GM23338 (cell line): ENCODE data around the gene PDE7B. TPM values are rescaled to one million over a fixed set of nuclear protein-coding genes. Genes with fewer than 3 reads are reported as not detected.

Experiments used
- ATAC-seq: fragments of 200-7000 bp; cut with Tn5 transposase; 3 replicates; pipeline ENCODE4 v1.9.1; 2020
- DNase-seq: peaks from one replicate; pipeline ENCODE4 v3.0.0-alpha.2; 2015; ENCODE audit warnings: low spot score
- H2AFZ ChIP-seq: fragments of 200-600 bp; sonication (generic); 2 replicates; pipeline ENCODE4 v1.8.0; 2016; ENCODE audit warnings: antibody characterized with exemption, mild to moderate bottlenecking, moderate library complexity
- H3F3A ChIP-seq: fragments of 200-600 bp; sonication (generic); replicated peaks from 2 replicates; pipeline ENCODE4 v1.8.0; 2017; ENCODE audit warnings: antibody characterized with exemption, mixed run types, low read depth
- H3K27ac ChIP-seq: fragments of 200-600 bp; sonication (generic); 2 replicates; pipeline ENCODE4 v1.6.1; 2016; ENCODE audit warnings: low read depth
- H3K27me3 ChIP-seq: fragments of 200-600 bp; sonication (generic); 2 replicates; pipeline ENCODE4 v1.8.0; 2016; ENCODE audit warnings: mild to moderate bottlenecking, mixed run types, moderate library complexity; ENCODE audit not compliant: insufficient read depth
- H3K36me3 ChIP-seq: fragments of 200-600 bp; sonication (generic); 2 replicates; pipeline ENCODE4 v1.8.0; 2016; ENCODE audit warnings: mild to moderate bottlenecking; ENCODE audit not compliant: insufficient read depth
- H3K4me1 ChIP-seq: fragments of 200-600 bp; sonication (generic); 2 replicates; pipeline ENCODE4 v1.8.0; 2016; ENCODE audit warnings: mild to moderate bottlenecking, moderate library complexity; ENCODE audit not compliant: insufficient read depth
- H3K4me2 ChIP-seq: fragments of 200-600 bp; sonication (generic); 2 replicates; pipeline ENCODE4 v1.7.1; 2017; ENCODE audit warnings: mixed run types
- H3K4me3 ChIP-seq: fragments of 200-600 bp; sonication (generic); 2 replicates; pipeline ENCODE4 v1.6.1; 2016; ENCODE audit warnings: mixed run types
- H3K79me2 ChIP-seq: fragments of 200-600 bp; sonication (generic); replicated peaks from 2 replicates; pipeline ENCODE4 v1.8.0; 2017; ENCODE audit warnings: mild to moderate bottlenecking; ENCODE audit not compliant: insufficient read depth
- H3K9me2 ChIP-seq: fragments of 200-600 bp; sonication (generic); 2 replicates; pipeline ENCODE4 v1.8.0; 2017; ENCODE audit not compliant: insufficient read depth
- H4K20me1 ChIP-seq: fragments of 200-600 bp; sonication (generic); replicated peaks from 2 replicates; pipeline ENCODE4 v1.8.0; 2017; ENCODE audit warnings: mild to moderate bottlenecking; ENCODE audit not compliant: insufficient read depth
- H3K27ac Mint-ChIP-seq: 2 replicates; pipeline ENCODE4 v1.8.0; 2020; ENCODE audit warnings: inconsistent platforms, mild to moderate bottlenecking, moderate library complexity, mixed read lengths
- H3K27me3 Mint-ChIP-seq: 3 replicates; pipeline ENCODE4 v1.8.0; 2022; ENCODE audit warnings: low read depth, mild to moderate bottlenecking, moderate library complexity, mixed read lengths, inconsistent platforms; ENCODE audit not compliant: insufficient read depth, poor library complexity
- H3K36me3 Mint-ChIP-seq: 3 replicates; pipeline ENCODE4 v1.8.0; 2021; ENCODE audit warnings: low read depth, mild to moderate bottlenecking, inconsistent platforms, moderate library complexity, mixed read lengths
- H3K4me1 Mint-ChIP-seq: 3 replicates; pipeline ENCODE4 v1.8.0; 2020; ENCODE audit warnings: mild to moderate bottlenecking, inconsistent platforms, mixed read lengths
- H3K4me3 Mint-ChIP-seq: 3 replicates; pipeline ENCODE4 v1.8.0; 2021; ENCODE audit warnings: moderate library complexity, mild to moderate bottlenecking, inconsistent platforms, mixed read lengths
- H3K9me3 Mint-ChIP-seq: 3 replicates; pipeline ENCODE4 v1.8.0; 2020; ENCODE audit warnings: moderate library complexity, mild to moderate bottlenecking, inconsistent platforms, mixed read lengths
- CREB1 ChIP-seq: fragments of 250-450 bp; sonication (Bioruptor Pico); IDR thresholded peaks from 2 replicates; pipeline ENCODE4 v1.5.0; 2020; ENCODE audit warnings: low read depth, mild to moderate bottlenecking, moderate library complexity
- ETS1 ChIP-seq: IDR thresholded peaks from 2 replicates; pipeline ENCODE4 v1.6.1; 2016; ENCODE audit warnings: antibody characterized with exemption
- EZH2 ChIP-seq: fragments of 200-600 bp; sonication (generic); IDR thresholded peaks from one replicate; pipeline ENCODE4 v1.8.0; 2017; ENCODE audit warnings: antibody characterized with exemption, mild to moderate bottlenecking, low read depth; ENCODE audit not compliant: unreplicated experiment
- EZH2phosphoT487 ChIP-seq: fragments of 200-600 bp; sonication (generic); IDR thresholded peaks from one replicate; pipeline ENCODE4 v1.8.1; 2018; ENCODE audit warnings: antibody characterized with exemption; ENCODE audit not compliant: unreplicated experiment
- JUNB ChIP-seq: IDR thresholded peaks from one replicate; pipeline ENCODE4 v1.6.1; 2016; ENCODE audit warnings: antibody characterized with exemption; ENCODE audit not compliant: unreplicated experiment
- NANOG ChIP-seq: IDR thresholded peaks from 2 replicates; pipeline ENCODE4 v1.6.1; 2016; ENCODE audit warnings: antibody characterized with exemption, borderline replicate concordance
- POLR2AphosphoS5 ChIP-seq: IDR thresholded peaks from 2 replicates; pipeline ENCODE4 v1.6.1; 2016; ENCODE audit warnings: antibody characterized with exemption, low read depth
- STAT1 ChIP-seq: IDR thresholded peaks from one replicate; pipeline ENCODE4 v1.6.1; 2016; ENCODE audit warnings: antibody characterized with exemption; ENCODE audit not compliant: unreplicated experiment
- ZNF331 ChIP-seq: fragments of 250-450 bp; sonication (Bioruptor Pico); IDR thresholded peaks from 2 replicates; pipeline ENCODE4 v1.5.0; 2020; ENCODE audit warnings: low read depth, mild to moderate bottlenecking, moderate library complexity
- polyA plus RNA-seq: library from polyadenylated mRNA; unstranded; fragments of >200 nt; fragmentation: Nextera tagmentation; extraction: Ambion mirVana; gene quantifications from 2 replicates; pipeline ENCODE4 v1.2.1, GENCODE V29; 2016
- total RNA-seq: library from RNA; depleted of rRNA; stranded (reverse); fragments of >200 nt; shearing (Covaris generic); gene quantifications from 2 replicates; pipeline ENCODE4 v1.2.3, GENCODE V29; 2014
- TF ChIP-seq, protein P1 (sequence below), 2 experiments: fragments of 200-600 bp in 1 of 2; sonication (generic) in 1 of 2; conservative IDR thresholded peaks; 2 replicates each; pipeline versions ENCODE4 v1.5.1 to v1.6.1; 2016 to 2017; ENCODE audit warnings: antibody characterized with exemption in 2 of 2, low read depth in 2 of 2, mild to moderate bottlenecking in 2 of 2, moderate library complexity in 1 of 2
- TF ChIP-seq, protein P2 (sequence below): IDR thresholded peaks from one replicate; pipeline ENCODE4 v1.6.1; 2018; ENCODE audit warnings: antibody characterized with exemption; ENCODE audit not compliant: unreplicated experiment

The PDE7B gene
- total and polyA plus RNA-seq, 2 experiments from 2014 or later = 0.07 TPM; not detected in 1

DNA sequence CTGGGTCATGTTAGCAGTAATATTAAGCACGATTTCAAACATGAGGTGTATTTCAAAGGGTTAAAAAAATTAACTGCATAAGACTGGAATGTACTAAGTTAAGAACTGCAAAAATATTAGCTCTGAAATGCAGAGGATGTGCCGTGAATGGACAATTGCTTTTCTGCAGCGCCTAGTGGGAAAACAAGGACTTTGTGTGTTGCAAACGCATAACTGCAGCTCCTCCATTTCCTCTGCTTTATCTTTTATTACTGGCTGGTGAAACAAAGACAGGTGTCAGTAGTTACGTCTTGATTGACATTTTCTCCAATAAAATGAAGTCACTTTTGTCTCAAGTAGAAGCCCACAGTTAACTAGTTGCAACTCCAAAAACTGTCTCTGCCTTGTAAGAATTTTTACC lies 1.7 kb downstream of the PDE7B start (continued):
- TF ChIP-seq, protein P1, sequence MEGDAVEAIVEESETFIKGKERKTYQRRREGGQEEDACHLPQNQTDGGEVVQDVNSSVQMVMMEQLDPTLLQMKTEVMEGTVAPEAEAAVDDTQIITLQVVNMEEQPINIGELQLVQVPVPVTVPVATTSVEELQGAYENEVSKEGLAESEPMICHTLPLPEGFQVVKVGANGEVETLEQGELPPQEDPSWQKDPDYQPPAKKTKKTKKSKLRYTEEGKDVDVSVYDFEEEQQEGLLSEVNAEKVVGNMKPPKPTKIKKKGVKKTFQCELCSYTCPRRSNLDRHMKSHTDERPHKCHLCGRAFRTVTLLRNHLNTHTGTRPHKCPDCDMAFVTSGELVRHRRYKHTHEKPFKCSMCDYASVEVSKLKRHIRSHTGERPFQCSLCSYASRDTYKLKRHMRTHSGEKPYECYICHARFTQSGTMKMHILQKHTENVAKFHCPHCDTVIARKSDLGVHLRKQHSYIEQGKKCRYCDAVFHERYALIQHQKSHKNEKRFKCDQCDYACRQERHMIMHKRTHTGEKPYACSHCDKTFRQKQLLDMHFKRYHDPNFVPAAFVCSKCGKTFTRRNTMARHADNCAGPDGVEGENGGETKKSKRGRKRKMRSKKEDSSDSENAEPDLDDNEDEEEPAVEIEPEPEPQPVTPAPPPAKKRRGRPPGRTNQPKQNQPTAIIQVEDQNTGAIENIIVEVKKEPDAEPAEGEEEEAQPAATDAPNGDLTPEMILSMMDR (conservative IDR thresholded peaks at IDR 0.05; ENCODE audit: low read depth in 2 of 2) = no peak
- no peak for TF ChIP-seq JUNB
- no peak for TF ChIP-seq ZNF331 (CRISPR knock-in tag)
- no peak for TF ChIP-seq STAT1

- H3K4me1 Mint-ChIP-seq = peaks cover 18% of the 10 kb centered on the region
- Histone ChIP-seq H3K27ac (no peak overlapping the region), H3K36me3 (no peaks in the 10 kb centered on the region), H3K27me3 (no peaks in the 10 kb centered on the region), H3K4me2 (no peak overlapping the region), H2AFZ (no peak overlapping the region), H3K9me2 (no peaks in the 10 kb centered on the region; the same call in none of the 2 replicates), H4K20me1 (no peaks in the 10 kb centered on the region), H3F3A (no peaks in the 10 kb centered on the region), H3K79me2 (no peaks in the 10 kb centered on the region), H3K4me3 (no peak overlapping the region), H3K4me1 (0 out of 2 replicates have a peak, but pooled peaks cover 5% of the 10 kb centered on the region)
- no peak overlapping the region for H3K27ac Mint-ChIP-seq
- DNase-seq (no peak), ATAC-seq (no peak)
- no peak overlapping the region for H3K4me3 Mint-ChIP-seq
- H3K9me3 Mint-ChIP-seq = no peaks in the 10 kb centered on the region
- peaks cover 2% of the 10 kb centered on the region for H3K27me3 Mint-ChIP-seq
- no peaks in the 10 kb centered on the region for H3K36me3 Mint-ChIP-seq
- TF ChIP-seq EZH2 = no peak
- no peak for TF ChIP-seq JUNB
- TF ChIP-seq POLR2AphosphoS5 = no peak
- TF ChIP-seq CREB1 (CRISPR knock-in tag) = no peak
- TF ChIP-seq, protein P2, sequence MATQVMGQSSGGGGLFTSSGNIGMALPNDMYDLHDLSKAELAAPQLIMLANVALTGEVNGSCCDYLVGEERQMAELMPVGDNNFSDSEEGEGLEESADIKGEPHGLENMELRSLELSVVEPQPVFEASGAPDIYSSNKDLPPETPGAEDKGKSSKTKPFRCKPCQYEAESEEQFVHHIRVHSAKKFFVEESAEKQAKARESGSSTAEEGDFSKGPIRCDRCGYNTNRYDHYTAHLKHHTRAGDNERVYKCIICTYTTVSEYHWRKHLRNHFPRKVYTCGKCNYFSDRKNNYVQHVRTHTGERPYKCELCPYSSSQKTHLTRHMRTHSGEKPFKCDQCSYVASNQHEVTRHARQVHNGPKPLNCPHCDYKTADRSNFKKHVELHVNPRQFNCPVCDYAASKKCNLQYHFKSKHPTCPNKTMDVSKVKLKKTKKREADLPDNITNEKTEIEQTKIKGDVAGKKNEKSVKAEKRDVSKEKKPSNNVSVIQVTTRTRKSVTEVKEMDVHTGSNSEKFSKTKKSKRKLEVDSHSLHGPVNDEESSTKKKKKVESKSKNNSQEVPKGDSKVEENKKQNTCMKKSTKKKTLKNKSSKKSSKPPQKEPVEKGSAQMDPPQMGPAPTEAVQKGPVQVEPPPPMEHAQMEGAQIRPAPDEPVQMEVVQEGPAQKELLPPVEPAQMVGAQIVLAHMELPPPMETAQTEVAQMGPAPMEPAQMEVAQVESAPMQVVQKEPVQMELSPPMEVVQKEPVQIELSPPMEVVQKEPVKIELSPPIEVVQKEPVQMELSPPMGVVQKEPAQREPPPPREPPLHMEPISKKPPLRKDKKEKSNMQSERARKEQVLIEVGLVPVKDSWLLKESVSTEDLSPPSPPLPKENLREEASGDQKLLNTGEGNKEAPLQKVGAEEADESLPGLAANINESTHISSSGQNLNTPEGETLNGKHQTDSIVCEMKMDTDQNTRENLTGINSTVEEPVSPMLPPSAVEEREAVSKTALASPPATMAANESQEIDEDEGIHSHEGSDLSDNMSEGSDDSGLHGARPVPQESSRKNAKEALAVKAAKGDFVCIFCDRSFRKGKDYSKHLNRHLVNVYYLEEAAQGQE = no peak
- TF ChIP-seq, protein P1 (conservative IDR thresholded peaks at IDR 0.05; ENCODE audit: low read depth in 2 of 2) = no peak
- no peak for TF ChIP-seq EZH2phosphoT487
- TF ChIP-seq NANOG = no peak
- TF ChIP-seq STAT1 = no peak
- TF ChIP-seq ETS1 = no peak
Observed at GRCh38 chr6:135853986-135854385, 2.5 kb downstream of the PDE7B start.
